Sigmoid colon (tissue), 7 donors: ENCODE data around the gene NR6A1. TPM values are rescaled to one million over a fixed set of nuclear protein-coding genes. Genes with fewer than 3 reads are reported as not detected.

Experiments
- DNase-seq: peaks from one replicate; pipeline ENCODE4 v3.0.0-alpha.2; 2019
- H3K27ac ChIP-seq, 4 donors: fragments of 200-600 bp; sonication (generic); one replicate each; pipeline ENCODE4 v1.5.1; 2016 to 2019; ENCODE audit warnings: mild to moderate bottlenecking in 1 of 4
- H3K27me3 ChIP-seq, 3 donors: fragments of 200-600 bp; sonication (generic); one replicate each; pipeline ENCODE4 v1.5.1; 2019; ENCODE audit warnings: mild to moderate bottlenecking in 1 of 3
- H3K36me3 ChIP-seq, 4 donors: fragments of 200-600 bp; sonication (generic); one replicate each; pipeline ENCODE4 v1.5.1; 2016 to 2019
- H3K4me1 ChIP-seq, 4 donors: fragments of 200-600 bp; sonication (generic); one replicate each; pipeline ENCODE4 v1.5.1; 2017 to 2019
- H3K4me3 ChIP-seq, 4 donors: fragments of 200-600 bp; sonication (generic); one replicate each; pipeline ENCODE4 v1.5.1; 2017 to 2019; ENCODE audit warnings: mild to moderate bottlenecking in 2 of 4, moderate library complexity in 1 of 4
- H3K9me3 ChIP-seq, 4 donors: fragments of 200-600 bp in 3 of 4; sonication (generic) in 3 of 4; one replicate each; pipeline versions ENCODE4 v1.5.1 to v1.6.1; 2013 to 2019
- CTCF ChIP-seq, 4 experiments: fragments of 450-650 bp in 3 of 4; fragments of 200-600 bp in 1 of 4; IDR thresholded peaks; one replicate each; pipeline ENCODE4 v1.5.1; 2016 to 2019; ENCODE audit warnings: antibody characterized with exemption in 4 of 4, mild to moderate bottlenecking in 3 of 4, moderate library complexity in 2 of 4
- EP300 ChIP-seq, 4 donors: sonication (generic); formaldehyde crosslinking; IDR thresholded peaks; one replicate each; pipeline ENCODE4 v1.6.1; 2017; ENCODE audit warnings: antibody characterized with exemption in 4 of 4
- POLR2A ChIP-seq, 2 donors: fragments of 450-650 bp; IDR thresholded peaks; one replicate each; pipeline ENCODE4 v1.6.1; 2016; ENCODE audit warnings: antibody characterized with exemption in 2 of 2, mild to moderate bottlenecking in 2 of 2, moderate library complexity in 2 of 2
- POLR2AphosphoS5 ChIP-seq, 4 donors: sonication (generic); formaldehyde crosslinking; IDR thresholded peaks; one replicate each; pipeline ENCODE4 v1.6.1; 2017; ENCODE audit warnings: antibody characterized with exemption in 4 of 4
- WGBS, 2 donors: extraction: QIAGEN DNeasy Blood & Tissue Kit; methylation state at CpG; one replicate each; pipeline ENCODE4 v1.1.7; 2013; 5-methylcytosine and 5-hydroxymethylcytosine counted together
- intact Hi-C: fragments of 100-400 bp; cut with DNase I; formaldehyde crosslinking; loops from one replicate; pipeline ENCODE4 v1.15.1; 2023
- polyA plus RNA-seq, 3 donors: library from polyadenylated mRNA; stranded (reverse); fragments of 200-250 nt; gene quantifications; one replicate each; pipeline ENCODE4 v1.2.3, GENCODE V29; 2013
- total RNA-seq, 4 donors: library from RNA; depleted of rRNA; stranded (reverse); fragments of >200 nt; gene quantifications; one replicate each; pipeline ENCODE4 v1.1.0, GENCODE V29; 2016
- donor health status: healthy with polysubstance abuse.
- donor health status: Bipolar disorder and iron deficiency.
- donor health status: healthy.

Gene NR6A1
- total and polyA plus RNA-seq, 7 donors, result 0.60 to 3.0 (median 1.8) TPM

- intact Hi-C loops, result no loop called here
- no peak for DNase-seq
- Histone ChIP-seq H3K4me3 (no peak overlapping the region), H3K36me3 (no peaks in the 10 kb centered on the region), H3K9me3 (no peaks in the 10 kb centered on the region), H3K27ac (no peak overlapping the region), H3K27me3 (peaks cover 0 to under 1% (median 0%) of the 10 kb centered on the region in 3 donors), H3K4me1 (no peaks in the 10 kb centered on the region)
- 95 to 96% methylated on average over 7 of the region's 7 CpGs for WGBS, 2 donors
- TF ChIP-seq CTCF (IDR thresholded peaks at IDR 0.05), result no peak
- no peak for TF ChIP-seq POLR2A (IDR thresholded peaks at IDR 0.05)
- TF ChIP-seq EP300 (IDR thresholded peaks at IDR 0.05), result no peak
- TF ChIP-seq POLR2AphosphoS5 (IDR thresholded peaks at IDR 0.05), result no peak
These were observed 253.0 kb downstream of the NR6A1 start for GRCh38 chr9:124518116-124518515.

DNA sequence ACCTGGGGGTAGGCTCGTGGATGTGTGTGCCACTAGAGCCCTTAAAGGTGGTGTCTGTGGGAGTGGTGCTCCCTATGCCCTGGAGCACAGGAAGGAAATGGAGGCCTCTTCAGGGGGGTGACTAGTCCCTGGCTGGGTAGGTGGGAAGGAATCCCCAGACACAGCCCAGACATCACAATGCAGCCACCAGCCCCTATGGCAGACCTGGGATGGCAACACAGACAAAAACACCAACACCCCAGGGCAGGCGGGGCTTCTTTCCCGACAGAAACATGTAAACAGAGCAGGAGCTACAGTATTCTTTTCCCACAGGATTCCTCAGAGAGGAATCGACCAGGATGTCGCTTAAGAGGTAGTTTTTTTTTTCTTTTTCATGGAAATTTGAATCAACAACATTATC is 253.5 kb downstream of the NR6A1 start:
- no peaks in the 10 kb centered on the region for H3K9me3 ChIP-seq
- H3K4me1 ChIP-seq, result no peaks in the 10 kb centered on the region
- H3K36me3 ChIP-seq, result no peaks in the 10 kb centered on the region
- H3K27me3 ChIP-seq, result peaks cover 0 to 5% (median 0%) of the 10 kb centered on the region in 3 donors
- peak; percentile 36 for DNase-seq
- no peak overlapping the region for H3K27ac ChIP-seq
- 80 to 86% methylated on average over 5 of the region's 5 CpGs for WGBS, 2 donors
- no peak overlapping the region for H3K4me3 ChIP-seq
- TF ChIP-seq CTCF (IDR thresholded peaks at IDR 0.05) (no peak), POLR2AphosphoS5 (IDR thresholded peaks at IDR 0.05) (no peak), EP300 (IDR thresholded peaks at IDR 0.05) (no peak), POLR2A (IDR thresholded peaks at IDR 0.05) (no peak)
- intact Hi-C loops, result no loop called here

DNA sequence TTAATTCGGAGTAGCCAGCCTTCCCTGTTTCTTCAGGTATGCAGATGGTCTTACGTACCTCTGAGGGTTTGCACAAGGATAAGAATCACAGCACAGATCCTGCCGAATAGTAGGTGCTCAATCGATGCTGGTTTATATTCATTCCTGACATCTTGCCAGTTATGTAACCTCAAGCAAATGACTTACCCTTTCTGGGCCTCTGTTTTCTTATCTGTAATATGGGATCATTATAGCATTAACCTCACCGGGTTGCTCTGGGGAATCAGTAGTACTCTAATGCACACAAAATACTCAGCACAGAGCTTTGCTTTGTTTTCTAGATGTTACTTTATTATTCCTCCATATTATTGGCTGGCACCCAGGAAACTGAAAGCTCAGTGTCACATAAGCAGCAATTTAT is 256.2 kb downstream of the NR6A1 start:
- Histone ChIP-seq H3K9me3 (no peaks in the 10 kb centered on the region), H3K4me3 (no peak overlapping the region), H3K4me1 (no peaks in the 10 kb centered on the region), H3K27me3 (peaks cover 0 to 12% (median 0%) of the 10 kb centered on the region in 3 donors), H3K27ac (no peak overlapping the region), H3K36me3 (no peaks in the 10 kb centered on the region)
- intact Hi-C loops, result no loop called here
- TF ChIP-seq POLR2AphosphoS5 (IDR thresholded peaks at IDR 0.05) (no peak), CTCF (IDR thresholded peaks at IDR 0.05) (no peak), POLR2A (IDR thresholded peaks at IDR 0.05) (no peak), EP300 (IDR thresholded peaks at IDR 0.05) (no peak)
- DNase-seq, result no peak
- WGBS, 2 donors, result 66 to 85% methylated on average over 5 of the region's 5 CpGs

DNA sequence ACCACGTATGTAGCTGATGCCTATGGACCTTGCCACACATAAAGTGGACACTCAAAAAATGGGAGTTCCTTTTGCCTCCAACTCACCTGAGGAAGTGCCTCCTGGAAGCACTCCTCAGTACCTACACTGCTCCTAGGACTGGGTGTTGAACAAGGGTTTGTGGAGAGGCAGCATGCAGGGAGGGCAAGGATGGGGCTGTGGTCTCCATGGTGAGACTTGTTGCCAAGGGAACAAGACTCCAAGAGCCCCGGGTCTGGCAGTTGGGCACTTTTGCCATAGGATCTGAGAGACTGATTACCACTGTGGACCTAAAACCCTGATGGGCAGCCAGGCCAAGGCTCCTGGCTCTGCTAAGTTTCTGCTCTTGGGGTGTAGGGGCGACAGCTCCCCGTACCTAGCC is 257.0 kb downstream of the NR6A1 start:
- Histone ChIP-seq H3K4me1 (no peaks in the 10 kb centered on the region), H3K36me3 (no peaks in the 10 kb centered on the region), H3K4me3 (no peak overlapping the region), H3K27ac (no peak overlapping the region), H3K27me3 (peaks cover 0 to 14% (median 0%) of the 10 kb centered on the region in 3 donors), H3K9me3 (no peaks in the 10 kb centered on the region)
- TF ChIP-seq EP300 (IDR thresholded peaks at IDR 0.05) (no peak), POLR2A (IDR thresholded peaks at IDR 0.05) (no peak), POLR2AphosphoS5 (IDR thresholded peaks at IDR 0.05) (no peak), CTCF (IDR thresholded peaks at IDR 0.05) (no peak)
- WGBS, 2 donors, result 72 to 84% methylated on average over 4 of the region's 4 CpGs
- intact Hi-C loops, result no loop called here
- no peak for DNase-seq

- Histone ChIP-seq H3K4me3 (no peak overlapping the region), H3K36me3 (no peaks in the 10 kb centered on the region), H3K4me1 (no peaks in the 10 kb centered on the region), H3K27me3 (peaks cover 0 to 14% (median 0%) of the 10 kb centered on the region in 3 donors), H3K9me3 (no peaks in the 10 kb centered on the region), H3K27ac (no peak overlapping the region)
- TF ChIP-seq EP300 (IDR thresholded peaks at IDR 0.05), result no peak
- TF ChIP-seq POLR2A (IDR thresholded peaks at IDR 0.05), result no peak
- TF ChIP-seq POLR2AphosphoS5 (IDR thresholded peaks at IDR 0.05), result no peak
- no peak for TF ChIP-seq CTCF (IDR thresholded peaks at IDR 0.05)
- intact Hi-C loops, result no loop called here
- WGBS, 2 donors, result 33 to 55% methylated on average over 5 of the region's 5 CpGs
- no peak for DNase-seq
These were observed 257.6 kb downstream of the NR6A1 start for GRCh38 chr9:124513376-124513994.
